ENCODE data around the gene CLEC4A. TPM values are rescaled to one million over a fixed set of nuclear protein-coding genes. Genes with fewer than 3 reads are reported as not detected.

The CLEC4A gene
- total and polyA plus RNA-seq, 10 of the 15 experiments (the other 5 are each of a cell fraction or from before 2014, with no cell fraction given): 0.62 to 2.1 (median 1.1) TPM

- peak overlapping the region; percentile 96 for H3K27ac ChIP-seq (ENCODE audit: control insufficient read depth, insufficient read depth)
- TF ChIP-seq RUNX3 (IDR thresholded peaks at IDR 0.05; ENCODE audit: low read length) (no peak), HDGF (IDR thresholded peaks at IDR 0.05) (no peak), ESRRA (IDR thresholded peaks at IDR 0.05; ENCODE audit: low read length) (no peak), DPF2 (IDR thresholded peaks at IDR 0.05) (no peak), NFXL1 (IDR thresholded peaks at IDR 0.05; ENCODE audit: borderline replicate concordance) (no peak), ASH2L (IDR thresholded peaks at IDR 0.05; ENCODE audit: borderline replicate concordance, low read depth) (no peak), PML (IDR thresholded peaks at IDR 0.05; ENCODE audit: low read length) (no peak), ZSCAN29 (IDR thresholded peaks at IDR 0.05) (no peak), TCF7 (IDR thresholded peaks at IDR 0.05; ENCODE audit: borderline replicate concordance) (no peak), NKRF (conservative IDR thresholded peaks at IDR 0.05) (no peak), ZNF622 (IDR thresholded peaks at IDR 0.05) (no peak), IRF4 (IDR thresholded peaks at IDR 0.05; ENCODE audit: low read depth, low read length) (no peak)
- peaks cover 15% of the 10 kb centered on the region for H3K4me1 ChIP-seq (ENCODE audit: control insufficient read depth, insufficient read depth, low read length)
- intact Hi-C loops (cut with micrococcal nuclease; ENCODE audit: unreplicated experiment) (loop anchor here (5.0 to 10.0 kb wide), 2 partner anchors 45 to 148 kb away; partner anchors contain the start of gene SLC2A3), in situ Hi-C loops (cut with MboI) (no loop called here)
- no peak for ATAC-seq
- peaks cover 63% of the 10 kb centered on the region for H3K79me2 ChIP-seq (ENCODE audit: control insufficient read depth, insufficient read depth, low read length)
- WGBS (ENCODE audit: insufficient coverage, insufficient replicate concordance, low lambda C conversion rate, missing lambda C conversion rate): 1% methylated on average over 4 of the region's 4 CpGs
- peak overlapping the region; percentile 96 for H3K9ac ChIP-seq (ENCODE audit: control insufficient read depth, insufficient read depth, low read length)
- SMC1A ChIA-PET (ENCODE audit: uncharacterized antibody, unreplicated experiment): interaction anchor here (1.1 to 2.1 kb wide), 2 partner anchors 17 to 46 kb away, joined by 3 to 5 read pairs; partner anchors contain the start of gene C3AR1
- no peaks in the 10 kb centered on the region for H3K36me3 ChIP-seq (ENCODE audit: control insufficient read depth in 2 of 2, insufficient read depth in 2 of 2, low read length in 1 of 2)
- no peak for DNase-seq (ENCODE audit: low read depth, low spot score)
- no peaks in the 10 kb centered on the region for H3K27me3 ChIP-seq (replicated peaks in 1 of 2; ENCODE audit: control insufficient read depth in 2 of 2, insufficient read depth in 2 of 2, low read length in 1 of 2)
- BruUV-seq (replicated peaks): no TSS peak
- H3K9me3 ChIP-seq (replicated peaks; ENCODE audit: control insufficient read depth, insufficient read depth, low read length): no peaks in the 10 kb centered on the region
- H3K4me3 ChIP-seq: peak overlapping the region; percentile 93
- no peak for FAIRE-seq
- H2AFZ ChIP-seq (ENCODE audit: control insufficient read depth, low read depth, low read length): peak overlapping the region; percentile 95
- H3K4me2 ChIP-seq (ENCODE audit: control insufficient read depth, insufficient read depth): peak overlapping the region; percentile 99
- POLR2A ChIA-PET: interaction anchor here (0.7 kb wide), 1 partner anchor 146 kb away, joined by 4 read pairs; no protein-coding TSS in a partner anchor
- CTCF ChIA-PET: interaction anchor here (0.7 to 7.9 kb wide), 3 partner anchors 26 to 149 kb away, joined by 3 to 115 read pairs (median 6); no protein-coding TSS in a partner anchor
- RAD21 ChIA-PET (ENCODE audit: unreplicated experiment): interaction anchor here (2.1 kb wide), 1 partner anchor 17 kb away, joined by 4 read pairs; the partner anchor contains the start of gene C3AR1
- H4K20me1 ChIP-seq (ENCODE audit: control insufficient read depth, insufficient read depth): no peaks in the 10 kb centered on the region
These were observed 40.7 kb upstream of the CLEC4A start for GRCh38 chr12:8082808-8083100.
